NCI-H187 treated with DMSO at 0.1 percent for 48 hours (cell line): ENCODE data around the gene DDX3X.
"Not testable (repeated sequence)": the region's sequence is repeated elsewhere in the genome, so short reads cannot be mapped to it uniquely, and the experiment has no call there.

Experiments
- DNase-seq: peaks from one replicate; lab custom pipeline; 2025; lab: John Stamatoyannopoulos, UW

Gene DDX3X

GRCh38 chrX:41373989-41374606 lies 40.1 kb downstream of the DDX3X start:
- DNase-seq, result no peak

- no peak for DNase-seq
Measured at GRCh38 chrX:41377624-41378023, 43.7 kb downstream of the DDX3X start.

GRCh38 chrX:41381685-41382084 lies 47.7 kb downstream of the DDX3X start:
- DNase-seq, result no peak

- DNase-seq, result no peak
Measured at GRCh38 chrX:41382714-41383645, 49.0 kb downstream of the DDX3X start.

- no peak for DNase-seq
Measured at GRCh38 chrX:41384051-41384705, 50.2 kb downstream of the DDX3X start.

GRCh38 chrX:41386222-41386990 lies 52.4 kb downstream of the DDX3X start:
- no peak for DNase-seq

- no peak for DNase-seq
Measured at GRCh38 chrX:41388543-41388942, 54.6 kb downstream of the DDX3X start.

- DNase-seq, result no peak
Measured at GRCh38 chrX:41389311-41389888, 55.4 kb downstream of the DDX3X start.

GRCh38 chrX:41390576-41390975 lies 56.6 kb downstream of the DDX3X start:
- not testable (repeated sequence) for DNase-seq

- no peak for DNase-seq
Measured at GRCh38 chrX:41391606-41392005, 57.6 kb downstream of the DDX3X start.

- DNase-seq, result no peak
Measured at GRCh38 chrX:41394293-41394692, 60.3 kb downstream of the DDX3X start.

- no peak for DNase-seq
Measured at GRCh38 chrX:41397219-41397618, 63.3 kb downstream of the DDX3X start.

GRCh38 chrX:41397768-41398167 lies 63.8 kb downstream of the DDX3X start:
- no peak for DNase-seq

- DNase-seq, result not testable (repeated sequence)
Measured at GRCh38 chrX:41402556-41402955, 68.6 kb downstream of the DDX3X start.

GRCh38 chrX:41405551-41405950 lies 71.6 kb downstream of the DDX3X start:
- DNase-seq, result no peak

- DNase-seq, result no peak
Measured at GRCh38 chrX:41406201-41406600, 72.2 kb downstream of the DDX3X start.

GRCh38 chrX:41407816-41408215 lies 73.9 kb downstream of the DDX3X start:
- no peak for DNase-seq

GRCh38 chrX:41408576-41408975 lies 74.6 kb downstream of the DDX3X start:
- DNase-seq, result no peak

- no peak for DNase-seq
Measured at GRCh38 chrX:41409006-41409405, 75.0 kb downstream of the DDX3X start.

GRCh38 chrX:41411222-41411621 lies 77.3 kb downstream of the DDX3X start:
- DNase-seq, result not testable (repeated sequence)

GRCh38 chrX:41412261-41413081 lies 78.5 kb downstream of the DDX3X start:
- no peak for DNase-seq
